PC-3 (cell line): ENCODE results near the gene MRPS10. TPM values are rescaled to one million over a fixed set of nuclear protein-coding genes. Genes with fewer than 3 reads are reported as not detected.

ENCODE experiments used
- ATAC-seq: fragments of 200-7000 bp; cut with Tn5 transposase; 2 replicates; pipeline ENCODE4 v1.9.1; 2020; ENCODE audit warnings: mild to moderate bottlenecking, moderate library complexity
- BruUV-seq: library from RNA; stranded (reverse); fragments of 400-500 nt; replicated peaks from 2 replicates; lab custom pipeline; 2021; lab: Mats Ljungman, UMichigan
- CTCF ChIA-PET: fragments of 300-600 bp; sonication (Branson Sonifier 250); formaldehyde crosslinking; loops from one replicate; lab custom pipeline; 2022; ENCODE audit warnings: antibody characterized with exemption; lab: Charles Lee
- POLR2A ChIA-PET: fragments of 300-600 bp; sonication (Branson Sonifier 250); formaldehyde crosslinking; loops from one replicate; lab custom pipeline; 2022; ENCODE audit warnings: antibody characterized with exemption; ENCODE audit not compliant: unreplicated experiment; lab: Charles Lee
- DNase-seq: peaks from one replicate; pipeline ENCODE4 v3.0.0-alpha.2; 2015
- H2AFZ ChIP-seq: fragments of 300-600 bp; sonication (generic); 2 replicates; pipeline ENCODE4 v1.6.0; 2016; ENCODE audit warnings: antibody characterized with exemption, low read length
- H3F3A ChIP-seq: fragments of 300-600 bp; sonication (generic); one replicate; pipeline ENCODE4 v1.6.0; 2017; ENCODE audit warnings: antibody characterized with exemption, low read length, control low read depth, mild to moderate bottlenecking; ENCODE audit not compliant: unreplicated experiment
- H3K27ac ChIP-seq: fragments of 300-600 bp; sonication (generic); 2 replicates; pipeline ENCODE4 v1.5.1; 2016; ENCODE audit warnings: mild to moderate bottlenecking, low read length
- H3K27me3 ChIP-seq: fragments of 300-600 bp; sonication (generic); 2 replicates; pipeline ENCODE4 v1.6.1; 2016; ENCODE audit warnings: low read length, mixed read lengths
- H3K36me3 ChIP-seq: fragments of 300-600 bp; sonication (generic); 2 replicates; pipeline ENCODE4 v1.6.1; 2016; ENCODE audit warnings: low read depth, mixed run types, low read length, mixed read lengths
- H3K4me1 ChIP-seq: fragments of 300-600 bp; sonication (generic); 2 replicates; pipeline ENCODE4 v1.5.1; 2016; ENCODE audit warnings: low read length; ENCODE audit not compliant: insufficient read depth
- H3K4me2 ChIP-seq: fragments of 300-600 bp; sonication (generic); 2 replicates; pipeline ENCODE4 v1.6.0; 2016; ENCODE audit warnings: low read length
- H3K4me3 ChIP-seq: fragments of 300-600 bp; sonication (generic); 2 replicates; pipeline ENCODE4 v1.5.1; 2016; ENCODE audit warnings: mild to moderate bottlenecking, low read length, mixed read lengths
- H3K79me2 ChIP-seq: fragments of 300-600 bp; sonication (generic); 2 replicates; pipeline ENCODE4 v1.6.1; 2017; ENCODE audit warnings: low read length, mixed read lengths
- H3K9ac ChIP-seq: fragments of 300-600 bp; sonication (generic); 2 replicates; pipeline ENCODE4 v1.6.0; 2016; ENCODE audit warnings: mild to moderate bottlenecking, low read length
- H3K9me2 ChIP-seq: fragments of 300-600 bp; sonication (generic); replicated peaks from 2 replicates; pipeline ENCODE4 v1.6.1; 2016; ENCODE audit warnings: mixed run types, low read length, mixed read lengths
- H3K9me3 ChIP-seq: fragments of 300-600 bp; sonication (generic); 2 replicates; pipeline ENCODE4 v1.6.1; 2016; ENCODE audit warnings: low read length, mixed read lengths
- H4K20me1 ChIP-seq: fragments of 300-600 bp; sonication (generic); 2 replicates; pipeline ENCODE4 v1.6.1; 2016; ENCODE audit warnings: low read length, mixed read lengths
- CTCF ChIP-seq: fragments of 300-600 bp; sonication (generic); conservative IDR thresholded peaks from 2 replicates; pipeline ENCODE4 v1.5.1; 2017; ENCODE audit warnings: antibody characterized with exemption, low read depth, mild to moderate bottlenecking, low read length
- EZH2 ChIP-seq: fragments of 300-600 bp; sonication (generic); IDR thresholded peaks from one replicate; pipeline ENCODE4 v1.6.1; 2017; ENCODE audit warnings: antibody characterized with exemption, mild to moderate bottlenecking, low read length; ENCODE audit not compliant: unreplicated experiment
- EZH2phosphoT487 ChIP-seq: fragments of 300-600 bp; sonication (generic); IDR thresholded peaks from 2 replicates; pipeline ENCODE4 v1.6.1; 2018; ENCODE audit warnings: mild to moderate bottlenecking, antibody characterized with exemption, low read length, borderline replicate concordance
- intact Hi-C: fragments of 100-400 bp; cut with micrococcal nuclease; formaldehyde crosslinking; loops from 2 replicates; pipeline ENCODE4 v1.9.0; 2023
- total RNA-seq: library from RNA; depleted of rRNA; stranded (reverse); fragments of >200 nt; gene quantifications from 2 replicates; pipeline ENCODE4 v1.2.3, GENCODE V29; 2014

The MRPS10 gene
- total RNA-seq, 1 experiment from 2014 or later, result 82.1 TPM

- no peak for TF ChIP-seq CTCF
- no peak for TF ChIP-seq EZH2phosphoT487
- TF ChIP-seq EZH2, result no peak
- H3K4me2 ChIP-seq, result peak overlapping the region; percentile 85
Observed at GRCh38 chr6:42226645-42227143, 9.0 kb upstream of the MRPS10 start.

GRCh38 chr6:42226161-42226611 lies 8.5 kb upstream of the MRPS10 start:
- peak overlapping the region; percentile 85 for H3K4me2 ChIP-seq
- DNase-seq, result peak; percentile 54
- H3F3A ChIP-seq, result peaks cover 22% of the 10 kb centered on the region
- peaks cover 11% of the 10 kb centered on the region for H3K36me3 ChIP-seq
- H3K79me2 ChIP-seq, result peaks cover 25% of the 10 kb centered on the region
- peak overlapping the region; percentile 91 for H3K9ac ChIP-seq
- TF ChIP-seq CTCF, result no peak
- no peak for TF ChIP-seq EZH2
- no peak for TF ChIP-seq EZH2phosphoT487
- no peak overlapping the region for H2AFZ ChIP-seq
- peak; percentile 23 for ATAC-seq
- peak overlapping the region; percentile 98 for H3K27ac ChIP-seq
- peaks cover 88% of the 10 kb centered on the region for H3K4me1 ChIP-seq
- no peaks in the 10 kb centered on the region for H4K20me1 ChIP-seq
- intact Hi-C loops, result loop anchor here (1.0 to 10.0 kb wide), 2 partner anchors 28 to 441 kb away; partner anchors contain the start of genes PRICKLE4 and TOMM6
- no peaks in the 10 kb centered on the region for H3K9me2 ChIP-seq
- BruUV-seq, result TSS peak; percentile 76
- H3K4me3 ChIP-seq, result peak overlapping the region; percentile 39
- no peaks in the 10 kb centered on the region for H3K9me3 ChIP-seq
- no peaks in the 10 kb centered on the region for H3K27me3 ChIP-seq
- ChIA-PET CTCF (interaction anchor here (0.6 to 1.6 kb wide), 4 partner anchors 12 to 348 kb away, joined by 3 to 5 read pairs (median 4); no protein-coding TSS in a partner anchor), POLR2A (interaction anchor here (0.7 to 1.4 kb wide), 2 partner anchors 11 to 53 kb away, joined by 7 read pairs; no protein-coding TSS in a partner anchor)

More at GRCh38 chr6:42226645-42227143, 9.0 kb upstream of the MRPS10 start:
- H3F3A ChIP-seq, result peaks cover 22% of the 10 kb centered on the region
- no TSS peak for BruUV-seq
- CTCF ChIA-PET, result interaction anchor here (0.6 to 1.6 kb wide), 7 partner anchors 12 to 321 kb away, joined by 3 to 15 read pairs (median 3); no protein-coding TSS in a partner anchor
- H3K4me3 ChIP-seq, result peak overlapping the region; percentile 39
- POLR2A ChIA-PET, result interaction anchor here (0.6 to 1.4 kb wide), 4 partner anchors 12 to 646 kb away, joined by 3 to 7 read pairs (median 4); no protein-coding TSS in a partner anchor
- H3K27ac ChIP-seq, result peak overlapping the region; percentile 98
- peak overlapping the region; percentile 91 for H3K9ac ChIP-seq
- intact Hi-C loops, result loop anchor here (1.0 to 10.0 kb wide), 3 partner anchors 9 to 442 kb away; partner anchors contain the start of genes MRPS10, PRICKLE4 and TOMM6
- no peaks in the 10 kb centered on the region for H3K27me3 ChIP-seq
- no peaks in the 10 kb centered on the region for H3K9me2 ChIP-seq
- no peaks in the 10 kb centered on the region for H3K9me3 ChIP-seq
- H2AFZ ChIP-seq, result no peak overlapping the region
- DNase-seq, result peak; percentile 100
- peaks cover 25% of the 10 kb centered on the region for H3K79me2 ChIP-seq
- peaks cover 83% of the 10 kb centered on the region for H3K4me1 ChIP-seq
- peak; percentile 77 for ATAC-seq
- H4K20me1 ChIP-seq, result no peaks in the 10 kb centered on the region
- H3K36me3 ChIP-seq, result peaks cover 11% of the 10 kb centered on the region
